HG03108 (cell line): ENCODE results near the gene LINGO3.
A peak's percentile ranks its signal among the peaks of the same experiment; 100 is the strongest.

ENCODE experiments used
- ATAC-seq: cut with Tn5 transposase; IDR thresholded peaks from one replicate; pipeline ENCODE4 v1.9.1; 2021; ENCODE audit warnings: moderate library complexity; ENCODE audit not compliant: unreplicated experiment

Gene LINGO3

DNA sequence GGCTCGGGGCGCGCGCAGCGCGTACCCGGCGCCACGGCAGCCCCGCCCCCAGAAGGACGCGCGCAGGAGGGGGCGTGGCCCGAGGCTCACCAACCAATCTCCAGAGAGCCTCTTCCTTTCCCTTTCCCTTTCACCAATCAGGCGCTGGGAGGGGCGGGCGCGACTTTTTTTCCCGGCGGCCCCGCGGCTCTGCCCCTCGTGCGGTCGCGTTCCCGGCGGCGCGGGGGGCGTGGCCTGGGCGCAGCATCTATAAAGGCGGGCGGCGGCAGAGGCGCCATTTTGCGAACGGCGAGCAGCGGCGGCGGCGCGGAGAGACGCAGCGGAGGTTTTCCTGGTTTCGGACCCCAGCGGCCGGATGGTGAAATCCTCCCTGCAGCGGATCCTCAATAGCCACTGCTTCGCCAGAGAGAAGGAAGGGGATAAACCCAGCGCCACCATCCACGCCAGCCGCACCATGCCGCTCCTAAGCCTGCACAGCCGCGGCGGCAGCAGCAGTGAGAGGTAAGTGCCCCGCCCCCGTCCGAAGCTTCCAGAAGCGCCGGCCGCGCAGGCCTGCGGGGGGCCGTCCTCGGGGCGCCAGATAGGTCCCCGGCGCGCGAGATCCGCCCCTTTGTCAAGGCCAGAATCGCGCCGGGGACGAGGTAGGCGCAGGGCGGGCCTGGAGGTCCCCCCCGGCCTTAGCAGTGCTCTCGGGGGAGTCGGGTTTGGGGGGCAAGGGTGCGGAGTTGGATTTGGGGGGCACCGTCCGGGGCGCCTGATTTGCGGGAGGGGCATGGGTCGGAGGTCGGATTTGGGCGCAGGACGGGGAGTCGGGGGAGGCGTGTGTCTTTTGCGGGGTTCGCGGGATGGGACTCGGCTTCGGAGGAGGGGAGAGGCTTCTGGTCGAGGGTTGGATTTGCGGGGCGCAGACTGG lies 38.5 kb downstream of the LINGO3 start:
- peak; percentile 38 for ATAC-seq

GRCh38 chr19:2268861-2269243 lies 39.1 kb downstream of the LINGO3 start:
- no peak for ATAC-seq

- no peak for ATAC-seq
Measured at GRCh38 chr19:2268480-2268830, 39.5 kb downstream of the LINGO3 start.

GRCh38 chr19:2266183-2266993 lies 41.6 kb downstream of the LINGO3 start:
- peak; percentile 32 for ATAC-seq

DNA sequence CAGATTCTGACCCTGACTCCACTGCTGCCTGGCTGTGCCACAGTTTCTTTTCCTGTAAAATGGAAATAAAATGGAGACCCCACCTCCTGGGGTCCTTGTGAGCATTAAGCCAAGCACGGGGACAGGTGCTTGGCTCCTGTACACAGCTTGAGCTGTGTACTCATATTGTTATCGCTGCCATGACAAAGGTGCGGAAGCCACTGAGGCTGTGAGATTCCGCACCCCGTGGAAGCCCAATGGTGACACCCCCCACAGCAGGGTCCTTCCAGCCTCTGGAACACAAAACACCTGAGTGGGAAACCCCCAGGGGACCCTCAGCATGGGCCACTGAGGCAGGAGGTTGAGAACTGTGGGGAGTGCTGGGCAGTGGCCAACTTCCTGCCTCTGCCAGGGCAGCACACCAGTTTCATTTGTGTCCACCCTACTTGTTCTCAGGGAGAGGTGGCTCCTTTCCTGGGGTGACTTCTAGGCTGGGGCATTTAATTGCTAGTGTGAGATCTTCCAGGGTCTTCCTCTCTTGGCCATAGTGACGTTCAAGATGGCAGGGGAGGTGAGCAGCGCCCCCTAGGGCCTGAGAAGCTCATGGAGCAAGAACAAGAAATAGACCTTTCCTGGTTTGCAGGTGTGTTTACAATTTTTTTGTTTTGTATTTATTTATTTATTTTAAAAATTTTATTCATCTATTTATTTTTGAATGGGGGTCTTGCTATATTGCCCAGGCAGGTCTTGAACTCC lies 46.3 kb downstream of the LINGO3 start:
- no peak for ATAC-seq

GRCh38 chr19:2260341-2260805 lies 47.6 kb downstream of the LINGO3 start:
- ATAC-seq = no peak

DNA sequence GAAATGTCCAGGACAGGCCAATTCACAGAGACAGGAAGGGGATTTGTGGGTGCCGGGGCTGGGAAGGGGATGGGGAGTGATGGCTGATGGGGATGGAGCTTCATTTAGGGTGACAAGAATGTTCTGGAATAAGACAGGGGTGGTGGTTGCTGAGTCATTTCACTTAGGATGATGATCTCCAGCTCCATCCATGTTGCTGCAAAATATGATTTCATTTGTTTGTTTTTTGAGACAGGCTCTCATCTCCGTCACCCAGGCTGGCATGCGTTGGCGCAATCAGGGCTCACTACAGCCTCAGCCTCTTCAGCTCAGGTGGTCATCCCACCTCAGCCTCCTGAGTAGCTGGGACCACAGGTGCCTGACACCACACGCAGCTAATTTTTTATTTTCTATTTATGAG lies 48.6 kb downstream of the LINGO3 start:
- no peak for ATAC-seq
